C4-2B (cell line): ENCODE measurements around the gene NUTM2B.
"Not testable (repeated sequence)": the region's sequence is repeated elsewhere in the genome, so short reads cannot be mapped to it uniquely, and the experiment has no call there.

Experiments used
- CTCF ChIP-seq: fragments of 450-650 bp; conservative IDR thresholded peaks from 2 replicates; pipeline ENCODE4 v1.5.1; 2017; ENCODE audit warnings: mild to moderate bottlenecking
- ZFX ChIP-seq: fragments of 450-650 bp; IDR thresholded peaks from 2 replicates; pipeline ENCODE4 v1.6.1; 2017

GRCh38 chr10:79688798-79689197 lies 14.2 kb upstream of the NUTM2B start:
- not testable (repeated sequence) for TF ChIP-seq CTCF, ZFX
